DOHH2 (cell line): ENCODE data around the gene ZNF429.

Experiments
- CTCF ChIP-seq: fragments of 200-600 bp; sonication (generic); IDR thresholded peaks from one replicate; pipeline ENCODE4 v1.5.1; 2014; ENCODE audit warnings: antibody characterized with exemption, mild to moderate bottlenecking, low read depth, low read length; ENCODE audit not compliant: poor library complexity, severe bottlenecking
- EZH2phosphoT487 ChIP-seq: fragments of 200-600 bp; sonication (generic); IDR thresholded peaks from 2 replicates; pipeline ENCODE4 v1.6.1; 2017; ENCODE audit warnings: borderline replicate concordance, mild to moderate bottlenecking, antibody characterized with exemption, low read length, moderate library complexity, mixed read lengths

- TF ChIP-seq CTCF, result no peak
- TF ChIP-seq EZH2phosphoT487, result no peak
Observed at GRCh38 chr19:21519488-21519887, 14.1 kb downstream of the ZNF429 start.
